HG02938 (cell line): ENCODE measurements around the gene SLFN14.
"Not testable (repeated sequence)": the region's sequence is repeated elsewhere in the genome, so short reads cannot be mapped to it uniquely, and the experiment has no call there.

Source experiments
- ATAC-seq: cut with Tn5 transposase; IDR thresholded peaks from one replicate; pipeline ENCODE4 v1.9.1; 2021; ENCODE audit warnings: mild to moderate bottlenecking, moderate library complexity; ENCODE audit not compliant: unreplicated experiment

The SLFN14 gene

DNA sequence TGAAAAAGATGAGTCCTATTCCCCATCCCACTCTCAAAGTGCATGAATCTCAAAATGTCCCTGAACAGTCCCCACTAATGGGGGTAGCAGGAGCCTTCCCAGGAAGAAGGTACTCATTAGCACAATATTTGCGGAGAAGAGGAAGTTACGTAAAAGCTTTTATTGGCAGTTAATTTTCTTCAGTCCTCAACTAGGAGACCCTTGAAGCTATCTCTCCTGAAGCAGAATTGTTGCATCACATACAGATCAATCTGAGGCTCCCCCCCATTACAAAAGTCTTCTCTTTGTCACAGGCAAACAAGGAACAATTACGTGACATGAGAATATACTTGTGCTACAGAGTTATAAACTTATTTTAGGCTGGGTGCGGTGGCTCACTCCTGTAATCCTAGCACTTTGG lies 37.3 kb downstream of the SLFN14 start:
- no peak for ATAC-seq

DNA sequence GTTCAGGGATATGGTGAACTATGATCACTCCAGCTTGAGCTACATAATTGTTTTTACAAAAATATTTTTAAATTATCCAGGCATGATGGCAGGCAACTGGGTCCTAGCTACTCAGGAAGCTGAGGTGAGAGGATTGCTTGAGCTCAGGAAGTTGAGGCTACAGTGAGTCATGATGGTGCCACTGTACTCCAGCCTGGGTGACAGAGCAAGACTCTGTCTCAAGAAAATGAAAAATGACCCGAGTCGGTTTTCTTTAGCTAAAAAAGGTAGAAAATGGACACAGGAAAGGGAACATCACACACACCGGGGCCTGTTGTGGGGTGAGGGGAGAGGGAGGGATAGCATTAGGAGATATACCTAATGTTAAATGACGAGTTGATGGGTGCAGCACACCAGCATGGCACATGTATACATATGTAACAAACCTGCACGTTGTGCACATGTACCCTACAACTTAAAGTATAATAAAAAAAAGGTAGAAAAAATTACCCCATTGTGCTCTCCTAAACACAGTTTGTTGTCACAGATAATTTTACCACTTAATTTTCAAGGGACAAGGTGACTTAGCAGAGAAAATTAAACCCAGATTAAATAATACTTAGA lies 38.9 kb downstream of the SLFN14 start:
- not testable (repeated sequence) for ATAC-seq

GRCh38 chr17:35521150-35521549 lies 39.5 kb downstream of the SLFN14 start:
- ATAC-seq, result no peak

GRCh38 chr17:35519906-35520442 lies 40.6 kb downstream of the SLFN14 start:
- ATAC-seq, result no peak

GRCh38 chr17:35519439-35519838 lies 41.2 kb downstream of the SLFN14 start:
- no peak for ATAC-seq

DNA sequence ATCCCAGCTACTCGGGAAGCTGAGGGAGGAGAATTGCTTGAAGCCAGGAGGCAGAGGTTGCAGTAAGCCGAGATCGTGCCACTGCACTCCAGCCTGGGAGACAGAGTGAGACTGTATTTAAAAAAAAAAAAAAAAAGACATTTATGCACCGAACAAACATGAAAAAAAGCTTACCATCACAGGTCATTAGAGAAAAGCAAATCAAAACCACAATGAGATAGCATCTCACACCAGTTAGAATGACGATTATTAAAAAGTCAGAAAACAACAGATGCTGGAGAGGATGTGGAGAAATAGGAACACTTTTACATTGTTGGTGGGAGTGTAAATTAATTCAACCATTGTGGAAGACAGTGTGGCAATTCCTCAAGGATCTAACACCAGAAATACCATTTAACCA lies 42.2 kb downstream of the SLFN14 start:
- ATAC-seq, result not testable (repeated sequence)

- no peak for ATAC-seq
These were observed 45.6 kb downstream of the SLFN14 start for GRCh38 chr17:35515027-35515426.

DNA sequence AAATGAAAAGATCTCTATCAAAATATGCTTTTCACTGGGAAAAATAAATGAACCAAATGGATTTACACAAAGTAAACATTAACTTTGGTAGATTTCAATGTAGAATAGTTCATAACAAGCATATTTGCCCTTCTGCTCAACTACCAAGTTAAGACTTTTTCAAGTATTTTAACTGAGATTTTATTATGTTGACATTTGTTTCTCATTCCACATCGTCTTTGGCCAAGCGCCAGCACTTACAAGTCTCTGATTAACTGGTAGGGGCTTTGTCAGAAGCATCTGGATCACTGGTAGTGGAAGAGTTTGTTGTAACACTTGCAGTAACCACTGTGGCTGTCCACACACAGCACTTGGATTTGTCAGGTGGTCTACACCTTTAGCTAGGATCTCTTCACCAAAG lies 46.1 kb downstream of the SLFN14 start:
- ATAC-seq, result no peak
